Testis (tissue), 2 donors: Measurements from ENCODE around the gene CPN1.

Source experiments
- POLR2A ChIP-seq: fragments of 450-650 bp; IDR thresholded peaks from one replicate; pipeline ENCODE4 v1.6.1; 2017; ENCODE audit warnings: antibody characterized with exemption, mild to moderate bottlenecking, moderate library complexity
- TF ChIP-seq, protein P1 (sequence below), 3 experiments: fragments of 450-650 bp in 2 of 3; fragments of 200-600 bp in 1 of 3; sonication (generic) in 1 of 3; IDR thresholded peaks; one replicate each; pipeline ENCODE4 v1.5.1; 2016 to 2019; ENCODE audit warnings: antibody characterized with exemption in 3 of 3, mild to moderate bottlenecking in 2 of 3, moderate library complexity in 1 of 3

DNA sequence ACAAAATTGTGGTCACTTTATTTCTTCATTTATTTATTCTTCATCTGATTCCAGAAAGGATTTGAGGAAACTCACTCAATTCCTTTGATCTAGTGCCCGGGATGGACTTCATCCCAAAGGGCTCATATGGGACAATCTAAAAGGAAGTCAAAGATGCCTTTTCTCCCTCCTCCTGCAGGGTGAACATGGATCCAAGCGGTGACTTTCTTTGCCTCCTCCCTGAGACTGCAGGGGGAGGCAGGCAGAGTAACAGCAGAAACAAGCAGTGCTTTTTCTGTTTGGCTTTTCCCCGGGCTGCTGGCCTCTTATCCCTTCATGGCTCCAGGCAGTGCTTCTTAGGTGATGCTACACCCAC is 61.9 kb downstream of the CPN1 start:
- TF ChIP-seq, protein P1, sequence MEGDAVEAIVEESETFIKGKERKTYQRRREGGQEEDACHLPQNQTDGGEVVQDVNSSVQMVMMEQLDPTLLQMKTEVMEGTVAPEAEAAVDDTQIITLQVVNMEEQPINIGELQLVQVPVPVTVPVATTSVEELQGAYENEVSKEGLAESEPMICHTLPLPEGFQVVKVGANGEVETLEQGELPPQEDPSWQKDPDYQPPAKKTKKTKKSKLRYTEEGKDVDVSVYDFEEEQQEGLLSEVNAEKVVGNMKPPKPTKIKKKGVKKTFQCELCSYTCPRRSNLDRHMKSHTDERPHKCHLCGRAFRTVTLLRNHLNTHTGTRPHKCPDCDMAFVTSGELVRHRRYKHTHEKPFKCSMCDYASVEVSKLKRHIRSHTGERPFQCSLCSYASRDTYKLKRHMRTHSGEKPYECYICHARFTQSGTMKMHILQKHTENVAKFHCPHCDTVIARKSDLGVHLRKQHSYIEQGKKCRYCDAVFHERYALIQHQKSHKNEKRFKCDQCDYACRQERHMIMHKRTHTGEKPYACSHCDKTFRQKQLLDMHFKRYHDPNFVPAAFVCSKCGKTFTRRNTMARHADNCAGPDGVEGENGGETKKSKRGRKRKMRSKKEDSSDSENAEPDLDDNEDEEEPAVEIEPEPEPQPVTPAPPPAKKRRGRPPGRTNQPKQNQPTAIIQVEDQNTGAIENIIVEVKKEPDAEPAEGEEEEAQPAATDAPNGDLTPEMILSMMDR (IDR thresholded peaks at IDR 0.05): no peak
- no peak for TF ChIP-seq POLR2A
